ENCODE measurements around the gene MFSD6L.

DNA sequence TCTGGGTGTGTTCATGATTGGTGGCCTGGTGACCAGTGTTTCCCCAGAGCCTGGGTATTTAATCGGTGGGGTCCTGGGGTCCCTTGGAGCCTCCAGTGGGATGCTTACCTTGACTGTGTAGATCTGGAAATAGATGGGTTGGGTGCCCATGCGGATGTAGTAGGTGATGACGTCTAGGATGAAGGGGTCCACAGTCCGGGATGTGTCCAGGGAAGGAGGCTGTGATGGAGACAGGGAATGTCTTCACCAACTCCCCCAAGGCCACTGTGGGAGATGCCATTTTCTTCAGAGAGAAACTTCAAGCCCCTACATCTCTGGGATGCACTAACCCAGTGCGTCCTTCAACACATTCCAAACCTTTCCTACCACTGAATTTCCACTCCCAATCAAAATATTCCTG lies 24.1 kb upstream of the MFSD6L start:
- no peak for TF ChIP-seq EP300 (IDR thresholded peaks at IDR 0.05; ENCODE audit: borderline replicate concordance in 1 of 2, control insufficient read depth in 1 of 2, low read depth in 2 of 2, low read length in 2 of 2)
- TF ChIP-seq, protein P1, sequence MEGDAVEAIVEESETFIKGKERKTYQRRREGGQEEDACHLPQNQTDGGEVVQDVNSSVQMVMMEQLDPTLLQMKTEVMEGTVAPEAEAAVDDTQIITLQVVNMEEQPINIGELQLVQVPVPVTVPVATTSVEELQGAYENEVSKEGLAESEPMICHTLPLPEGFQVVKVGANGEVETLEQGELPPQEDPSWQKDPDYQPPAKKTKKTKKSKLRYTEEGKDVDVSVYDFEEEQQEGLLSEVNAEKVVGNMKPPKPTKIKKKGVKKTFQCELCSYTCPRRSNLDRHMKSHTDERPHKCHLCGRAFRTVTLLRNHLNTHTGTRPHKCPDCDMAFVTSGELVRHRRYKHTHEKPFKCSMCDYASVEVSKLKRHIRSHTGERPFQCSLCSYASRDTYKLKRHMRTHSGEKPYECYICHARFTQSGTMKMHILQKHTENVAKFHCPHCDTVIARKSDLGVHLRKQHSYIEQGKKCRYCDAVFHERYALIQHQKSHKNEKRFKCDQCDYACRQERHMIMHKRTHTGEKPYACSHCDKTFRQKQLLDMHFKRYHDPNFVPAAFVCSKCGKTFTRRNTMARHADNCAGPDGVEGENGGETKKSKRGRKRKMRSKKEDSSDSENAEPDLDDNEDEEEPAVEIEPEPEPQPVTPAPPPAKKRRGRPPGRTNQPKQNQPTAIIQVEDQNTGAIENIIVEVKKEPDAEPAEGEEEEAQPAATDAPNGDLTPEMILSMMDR (IDR thresholded peaks at IDR 0.05 in 2 of 3, conservative IDR thresholded peaks at IDR 0.05 in 1 of 3; ENCODE audit: control insufficient read depth in 2 of 3, extremely low read depth in 1 of 3, insufficient read depth in 1 of 3, low read depth in 3 of 3, low read length in 3 of 3): no peak
- TF ChIP-seq CBFB (IDR thresholded peaks at IDR 0.05; ENCODE audit: low read depth): no peak
- TF ChIP-seq ZNF384 (IDR thresholded peaks at IDR 0.05; ENCODE audit: borderline replicate concordance, low read depth, low read length): no peak
- TF ChIP-seq, protein P2, sequence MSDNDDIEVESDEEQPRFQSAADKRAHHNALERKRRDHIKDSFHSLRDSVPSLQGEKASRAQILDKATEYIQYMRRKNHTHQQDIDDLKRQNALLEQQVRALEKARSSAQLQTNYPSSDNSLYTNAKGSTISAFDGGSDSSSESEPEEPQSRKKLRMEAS (IDR thresholded peaks at IDR 0.05; ENCODE audit: low read depth, low read length): no peak
- TF ChIP-seq SMAD1 (IDR thresholded peaks at IDR 0.05; ENCODE audit: low read depth, partially characterized antibody): no peak
- TF ChIP-seq RAD51 (IDR thresholded peaks at IDR 0.05): no peak
- no peak for TF ChIP-seq EZH2 (IDR thresholded peaks at IDR 0.05; ENCODE audit: borderline replicate concordance, control insufficient read depth, low read depth, low read length)
- no peak for TF ChIP-seq MYC (IDR thresholded peaks at IDR 0.05; ENCODE audit: insufficient read depth, insufficient read length, insufficient replicate concordance, low read length, severe bottlenecking)
